Neural cell (in vitro differentiated cells): Measurements from ENCODE around the gene RNF32. TPM values are rescaled to one million over a fixed set of nuclear protein-coding genes. Genes with fewer than 3 reads are reported as not detected.

ENCODE experiments used
- H2AFZ ChIP-seq: fragments of 200-600, 300-800 bp; sonication (generic), shearing (Covaris generic); 2 replicates; pipeline ENCODE4 v1.6.0; 2014; ENCODE audit warnings: low read depth, mild to moderate bottlenecking, antibody characterized with exemption, low read length, moderate library complexity
- H3F3A ChIP-seq: fragments of 200-600 bp; shearing (Covaris generic); 2 replicates; pipeline ENCODE4 v1.6.1; 2016; ENCODE audit warnings: mild to moderate bottlenecking, moderate library complexity, mixed read lengths, antibody characterized with exemption, low read length; ENCODE audit not compliant: insufficient read depth, poor library complexity, severe bottlenecking
- H3K27ac ChIP-seq: fragments of 200-600, 300-800 bp; sonication (generic), shearing (Covaris generic); 2 replicates; pipeline ENCODE4 v1.5.1; 2014; ENCODE audit warnings: mild to moderate bottlenecking, low read length, moderate library complexity
- H3K27me3 ChIP-seq: fragments of 300-800, 200-600 bp; sonication (generic), shearing (Covaris generic); 2 replicates; pipeline ENCODE4 v1.6.0; 2014; ENCODE audit warnings: mild to moderate bottlenecking, low read depth, low read length, moderate library complexity; ENCODE audit not compliant: insufficient read depth
- H3K36me3 ChIP-seq: fragments of 300-800, 200-600 bp; sonication (generic), shearing (Covaris generic); 2 replicates; pipeline ENCODE4 v1.5.1; 2014; ENCODE audit warnings: mild to moderate bottlenecking, antibody characterized with exemption, low read length, moderate library complexity; ENCODE audit not compliant: insufficient read depth
- H3K4me2 ChIP-seq: fragments of 300-800, 200-600 bp; sonication (generic), shearing (Covaris generic); 2 replicates; pipeline ENCODE4 v1.6.0; 2014; ENCODE audit warnings: mild to moderate bottlenecking, low read length
- H3K4me3 ChIP-seq: fragments of 300-800, 200-600 bp; sonication (generic), shearing (Covaris generic); 2 replicates; pipeline ENCODE4 v1.5.1; 2014; ENCODE audit warnings: mild to moderate bottlenecking, low read length, moderate library complexity
- H3K79me2 ChIP-seq: fragments of 200-600 bp; shearing (Covaris generic); replicated peaks from 2 replicates; pipeline ENCODE4 v1.6.0; 2014; ENCODE audit warnings: mild to moderate bottlenecking, low read length, moderate library complexity; ENCODE audit not compliant: insufficient read depth
- H3K9ac ChIP-seq: fragments of 300-800, 200-600 bp; sonication (generic), shearing (Covaris generic); 2 replicates; pipeline ENCODE4 v1.6.1; 2016; ENCODE audit warnings: mild to moderate bottlenecking, low read length, mixed read lengths
- H3K9me2 ChIP-seq: fragments of 200-600 bp; shearing (Covaris generic); 2 replicates; pipeline ENCODE4 v1.6.1; 2016; ENCODE audit warnings: mild to moderate bottlenecking, low read length, mixed read lengths; ENCODE audit not compliant: insufficient read depth
- H3K9me3 ChIP-seq: fragments of 200-600, 300-800 bp; sonication (generic), shearing (Covaris generic); 2 replicates; pipeline ENCODE4 v1.6.1; 2016; ENCODE audit warnings: mild to moderate bottlenecking, mixed run types, low read length, moderate library complexity, mixed read lengths
- H4K20me1 ChIP-seq: fragments of 200-600 bp; shearing (Covaris generic); 2 replicates; pipeline ENCODE4 v1.6.1; 2016; ENCODE audit warnings: mild to moderate bottlenecking, mixed run types; ENCODE audit not compliant: insufficient read depth
- EP300 ChIP-seq: fragments of 450-650 bp; conservative IDR thresholded peaks from 2 replicates; pipeline ENCODE4 v1.6.1; 2014; ENCODE audit warnings: antibody characterized with exemption, mild to moderate bottlenecking, moderate library complexity; ENCODE audit not compliant: poor library complexity, severe bottlenecking
- EZH2 ChIP-seq: fragments of 200-600, 300-800 bp; shearing (Covaris generic), sonication (generic); IDR thresholded peaks from 2 replicates; pipeline ENCODE4 v1.6.1; 2014; ENCODE audit warnings: antibody characterized with exemption, low read length, borderline replicate concordance, mild to moderate bottlenecking; ENCODE audit not compliant: insufficient read depth, poor library complexity, severe bottlenecking
- MXI1 ChIP-seq: fragments of 450-650 bp; conservative IDR thresholded peaks from 2 replicates; pipeline ENCODE4 v1.6.1; 2014; ENCODE audit warnings: antibody characterized with exemption, mild to moderate bottlenecking; ENCODE audit not compliant: poor library complexity, severe bottlenecking
- POLR2AphosphoS5 ChIP-seq: IDR thresholded peaks from 2 replicates; pipeline ENCODE4 v1.6.1; 2012
- RAD21 ChIP-seq: fragments of 450-650 bp; conservative IDR thresholded peaks from 2 replicates; pipeline ENCODE4 v1.6.1; 2014; ENCODE audit warnings: antibody characterized with exemption, mild to moderate bottlenecking, moderate library complexity
- SMC3 ChIP-seq: fragments of 450-650 bp; conservative IDR thresholded peaks from 2 replicates; pipeline ENCODE4 v1.6.1; 2014; ENCODE audit warnings: antibody characterized with exemption, mild to moderate bottlenecking, moderate library complexity; ENCODE audit not compliant: poor library complexity
- TAF1 ChIP-seq: IDR thresholded peaks from 2 replicates; pipeline ENCODE4 v1.6.1; 2012; ENCODE audit warnings: low read depth
- polyA plus RNA-seq: library from polyadenylated mRNA; depleted of rRNA; stranded (reverse); fragments of >200 nt; gene quantifications from 2 replicates; pipeline ENCODE4 v1.2.3, GENCODE V29; 2014
- TF ChIP-seq, protein P1 (sequence below): IDR thresholded peaks from 2 replicates; pipeline ENCODE4 v1.6.1; 2012; ENCODE audit warnings: borderline replicate concordance
- TF ChIP-seq, protein P2 (sequence below): fragments of 450-650 bp; IDR thresholded peaks from 2 replicates; pipeline ENCODE4 v1.5.1; 2014; ENCODE audit warnings: antibody characterized with exemption, mild to moderate bottlenecking, moderate library complexity; ENCODE audit not compliant: poor library complexity, severe bottlenecking

RNF32 gene
- polyA plus RNA-seq, 1 donor from 2014 or later = 2.6 TPM

DNA sequence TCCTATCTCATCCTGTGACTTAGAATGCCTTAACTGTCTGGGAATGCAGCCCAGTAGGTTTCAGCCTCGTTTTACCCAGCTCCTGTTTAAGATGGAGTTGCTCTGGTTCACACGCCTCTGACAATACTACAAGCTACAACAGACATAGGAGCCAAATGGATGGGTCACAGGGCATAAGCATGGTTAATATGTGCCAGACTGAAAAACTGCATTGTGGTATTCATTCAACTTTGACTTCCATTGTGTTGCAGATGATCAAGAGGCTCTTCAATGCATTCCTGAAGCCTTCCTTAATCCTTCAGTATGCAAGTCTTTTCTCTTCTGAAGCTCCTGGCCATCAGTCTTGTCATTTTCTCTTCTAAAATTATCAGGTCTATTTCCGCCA, 20.3 kb upstream of the RNF32 start:
- H3K9me2 ChIP-seq = no peaks in the 10 kb centered on the region
- peaks cover 26% of the 10 kb centered on the region for H3K27me3 ChIP-seq
- no peaks in the 10 kb centered on the region for H3F3A ChIP-seq
- no peak overlapping the region for H3K9ac ChIP-seq
- H2AFZ ChIP-seq = no peak overlapping the region
- no peaks in the 10 kb centered on the region for H3K79me2 ChIP-seq
- H3K36me3 ChIP-seq = no peaks in the 10 kb centered on the region
- no peak overlapping the region for H3K27ac ChIP-seq
- H4K20me1 ChIP-seq = no peaks in the 10 kb centered on the region
- TF ChIP-seq TAF1 = no peak
- TF ChIP-seq RAD21 = no peak
- TF ChIP-seq, protein P1, sequence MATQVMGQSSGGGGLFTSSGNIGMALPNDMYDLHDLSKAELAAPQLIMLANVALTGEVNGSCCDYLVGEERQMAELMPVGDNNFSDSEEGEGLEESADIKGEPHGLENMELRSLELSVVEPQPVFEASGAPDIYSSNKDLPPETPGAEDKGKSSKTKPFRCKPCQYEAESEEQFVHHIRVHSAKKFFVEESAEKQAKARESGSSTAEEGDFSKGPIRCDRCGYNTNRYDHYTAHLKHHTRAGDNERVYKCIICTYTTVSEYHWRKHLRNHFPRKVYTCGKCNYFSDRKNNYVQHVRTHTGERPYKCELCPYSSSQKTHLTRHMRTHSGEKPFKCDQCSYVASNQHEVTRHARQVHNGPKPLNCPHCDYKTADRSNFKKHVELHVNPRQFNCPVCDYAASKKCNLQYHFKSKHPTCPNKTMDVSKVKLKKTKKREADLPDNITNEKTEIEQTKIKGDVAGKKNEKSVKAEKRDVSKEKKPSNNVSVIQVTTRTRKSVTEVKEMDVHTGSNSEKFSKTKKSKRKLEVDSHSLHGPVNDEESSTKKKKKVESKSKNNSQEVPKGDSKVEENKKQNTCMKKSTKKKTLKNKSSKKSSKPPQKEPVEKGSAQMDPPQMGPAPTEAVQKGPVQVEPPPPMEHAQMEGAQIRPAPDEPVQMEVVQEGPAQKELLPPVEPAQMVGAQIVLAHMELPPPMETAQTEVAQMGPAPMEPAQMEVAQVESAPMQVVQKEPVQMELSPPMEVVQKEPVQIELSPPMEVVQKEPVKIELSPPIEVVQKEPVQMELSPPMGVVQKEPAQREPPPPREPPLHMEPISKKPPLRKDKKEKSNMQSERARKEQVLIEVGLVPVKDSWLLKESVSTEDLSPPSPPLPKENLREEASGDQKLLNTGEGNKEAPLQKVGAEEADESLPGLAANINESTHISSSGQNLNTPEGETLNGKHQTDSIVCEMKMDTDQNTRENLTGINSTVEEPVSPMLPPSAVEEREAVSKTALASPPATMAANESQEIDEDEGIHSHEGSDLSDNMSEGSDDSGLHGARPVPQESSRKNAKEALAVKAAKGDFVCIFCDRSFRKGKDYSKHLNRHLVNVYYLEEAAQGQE = no peak
- no peak for TF ChIP-seq POLR2AphosphoS5
- TF ChIP-seq SMC3 = no peak
- TF ChIP-seq MXI1 = no peak
- TF ChIP-seq EZH2 = no peak
- TF ChIP-seq EP300 = no peak
- TF ChIP-seq, protein P2, sequence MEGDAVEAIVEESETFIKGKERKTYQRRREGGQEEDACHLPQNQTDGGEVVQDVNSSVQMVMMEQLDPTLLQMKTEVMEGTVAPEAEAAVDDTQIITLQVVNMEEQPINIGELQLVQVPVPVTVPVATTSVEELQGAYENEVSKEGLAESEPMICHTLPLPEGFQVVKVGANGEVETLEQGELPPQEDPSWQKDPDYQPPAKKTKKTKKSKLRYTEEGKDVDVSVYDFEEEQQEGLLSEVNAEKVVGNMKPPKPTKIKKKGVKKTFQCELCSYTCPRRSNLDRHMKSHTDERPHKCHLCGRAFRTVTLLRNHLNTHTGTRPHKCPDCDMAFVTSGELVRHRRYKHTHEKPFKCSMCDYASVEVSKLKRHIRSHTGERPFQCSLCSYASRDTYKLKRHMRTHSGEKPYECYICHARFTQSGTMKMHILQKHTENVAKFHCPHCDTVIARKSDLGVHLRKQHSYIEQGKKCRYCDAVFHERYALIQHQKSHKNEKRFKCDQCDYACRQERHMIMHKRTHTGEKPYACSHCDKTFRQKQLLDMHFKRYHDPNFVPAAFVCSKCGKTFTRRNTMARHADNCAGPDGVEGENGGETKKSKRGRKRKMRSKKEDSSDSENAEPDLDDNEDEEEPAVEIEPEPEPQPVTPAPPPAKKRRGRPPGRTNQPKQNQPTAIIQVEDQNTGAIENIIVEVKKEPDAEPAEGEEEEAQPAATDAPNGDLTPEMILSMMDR = no peak
- no peak overlapping the region for H3K4me2 ChIP-seq
- H3K9me3 ChIP-seq = no peaks in the 10 kb centered on the region
- no peak overlapping the region for H3K4me3 ChIP-seq

DNA sequence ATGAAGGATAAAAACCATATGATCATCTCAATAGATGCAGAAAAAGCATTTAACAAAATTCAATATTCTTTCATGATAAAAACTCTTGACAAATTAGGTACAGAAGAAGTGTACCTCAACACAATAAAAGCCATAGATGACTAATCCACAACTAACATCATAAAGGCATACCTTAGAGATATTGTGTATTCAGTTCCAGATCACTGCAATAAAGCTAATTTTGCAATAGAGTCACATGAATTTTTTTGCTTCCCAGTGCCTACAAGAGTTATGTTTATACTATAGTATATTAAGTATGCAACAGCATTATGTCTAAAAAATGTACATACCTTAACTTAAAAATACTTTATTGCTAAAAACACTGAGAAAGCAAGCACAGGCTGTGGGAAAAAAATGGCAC, 18.9 kb upstream of the RNF32 start:
- Histone ChIP-seq H3K9ac (no peak overlapping the region), H3K9me2 (no peaks in the 10 kb centered on the region), H4K20me1 (no peaks in the 10 kb centered on the region), H2AFZ (no peak overlapping the region), H3K27ac (no peak overlapping the region), H3F3A (no peaks in the 10 kb centered on the region), H3K4me2 (no peak overlapping the region), H3K36me3 (no peaks in the 10 kb centered on the region), H3K27me3 (peaks cover 13% of the 10 kb centered on the region), H3K9me3 (no peaks in the 10 kb centered on the region), H3K79me2 (no peaks in the 10 kb centered on the region), H3K4me3 (no peak overlapping the region)
- no peak for TF ChIP-seq TAF1
- TF ChIP-seq POLR2AphosphoS5 = no peak
- TF ChIP-seq, protein P1 = no peak
- no peak for TF ChIP-seq SMC3
- TF ChIP-seq, protein P2 = no peak
- TF ChIP-seq EZH2 = no peak
- no peak for TF ChIP-seq EP300
- TF ChIP-seq MXI1 = no peak
- TF ChIP-seq RAD21 = no peak
